Embryonic facial prominence (tissue), 1 donor: ENCODE measurements around the gene BORCS5.

Source experiments
- DNase-seq: peaks from one replicate; pipeline ENCODE4 v3.0.0-alpha.2; 2016; ENCODE audit errors: extremely low spot score

The BORCS5 gene

DNA sequence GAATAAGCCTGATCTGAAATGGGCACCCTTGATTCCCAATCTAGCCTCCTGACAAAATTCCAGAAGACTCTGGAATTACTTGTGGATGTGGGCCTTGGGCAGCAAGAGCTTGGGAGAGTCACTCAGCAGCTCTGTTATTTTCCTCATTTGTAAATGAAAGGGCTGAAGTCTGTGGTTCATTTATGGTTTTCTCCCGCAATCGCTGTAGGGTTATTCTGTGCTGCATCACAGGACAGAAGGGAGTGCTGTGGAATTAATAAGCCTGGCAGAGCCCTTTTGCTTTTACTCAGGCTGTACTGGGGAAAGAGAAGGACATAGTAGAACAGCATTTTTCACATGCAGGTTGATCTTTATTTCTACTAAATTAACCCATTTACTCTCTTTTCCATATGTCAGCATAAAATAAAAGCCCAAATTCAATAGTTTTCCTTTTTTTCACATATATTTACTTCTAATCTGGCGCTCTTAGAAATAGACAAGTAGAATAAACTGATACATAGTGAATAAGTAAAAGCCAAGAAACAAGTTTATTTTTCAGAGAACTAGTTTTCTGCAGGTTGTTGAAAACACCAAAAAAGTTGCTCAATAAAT, 156.6 kb downstream of the BORCS5 start:
- no peak for DNase-seq

DNA sequence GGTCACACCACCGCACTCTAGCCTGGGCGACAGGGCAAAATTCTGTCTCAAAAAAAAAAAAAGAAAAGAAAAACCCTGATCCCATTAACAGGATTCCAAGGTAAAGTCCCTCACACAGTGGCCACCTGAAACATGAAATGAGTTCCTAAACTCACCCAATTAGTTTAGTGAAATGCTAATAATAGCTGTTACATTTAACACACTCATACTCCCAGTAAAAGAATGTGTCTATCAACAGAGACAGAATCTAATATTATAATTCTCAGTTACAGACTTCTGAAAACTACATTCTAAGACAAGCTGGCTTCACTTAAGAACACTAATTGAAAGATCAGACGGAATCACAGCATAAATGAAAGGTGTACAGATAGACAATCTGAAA, 161.6 kb downstream of the BORCS5 start:
- no peak for DNase-seq

DNA sequence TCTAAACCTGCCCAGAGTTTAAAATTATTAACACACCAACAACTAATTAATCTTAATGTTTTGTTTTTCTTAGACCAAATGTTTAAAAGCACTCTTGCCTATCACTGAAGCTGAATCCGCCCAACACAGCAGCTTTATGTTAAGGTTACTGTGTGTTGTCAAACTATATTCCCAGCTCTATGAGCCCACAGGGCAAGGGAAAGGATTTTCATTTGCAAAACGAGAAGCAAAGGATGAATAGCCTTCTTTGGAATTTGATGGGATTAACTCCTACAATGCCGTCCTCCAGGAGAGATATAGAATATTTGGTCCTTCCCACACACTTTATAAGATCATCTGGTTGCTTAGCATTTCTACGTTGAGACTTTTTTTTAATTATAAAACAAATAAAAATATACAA, 162.0 kb downstream of the BORCS5 start:
- no peak for DNase-seq
